NCI-H2196 treated with DMSO at 0.1 percent for 48 hours (cell line): ENCODE results near the gene TIMP2.
"Not testable (repeated sequence)": the region's sequence is repeated elsewhere in the genome, so short reads cannot be mapped to it uniquely, and the experiment has no call there.

Source experiments
- DNase-seq: peaks from one replicate; lab custom pipeline; 2025; ENCODE audit not compliant: unreplicated experiment; lab: John Stamatoyannopoulos, UW

The TIMP2 gene

DNA sequence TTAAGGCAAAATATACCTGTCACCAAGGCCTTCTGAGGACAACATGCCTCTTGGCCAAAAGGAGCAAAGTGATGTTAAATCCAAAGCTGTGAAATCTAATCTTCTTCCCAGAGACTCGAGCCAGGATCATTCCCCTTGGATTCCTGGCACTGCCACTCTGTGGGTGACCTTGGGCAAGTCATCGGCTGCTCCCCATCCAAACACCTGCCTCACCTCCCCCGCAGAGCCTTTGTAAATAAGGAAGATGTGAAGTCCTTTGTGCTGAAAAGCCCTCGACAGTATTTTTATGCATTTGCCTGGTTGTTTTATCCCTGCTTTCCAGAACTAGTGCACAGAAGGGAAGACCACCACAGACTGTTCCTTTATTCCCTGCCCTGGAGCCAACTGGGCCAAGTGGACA lies 16.8 kb downstream of the TIMP2 start:
- peak; percentile 37 for DNase-seq

DNA sequence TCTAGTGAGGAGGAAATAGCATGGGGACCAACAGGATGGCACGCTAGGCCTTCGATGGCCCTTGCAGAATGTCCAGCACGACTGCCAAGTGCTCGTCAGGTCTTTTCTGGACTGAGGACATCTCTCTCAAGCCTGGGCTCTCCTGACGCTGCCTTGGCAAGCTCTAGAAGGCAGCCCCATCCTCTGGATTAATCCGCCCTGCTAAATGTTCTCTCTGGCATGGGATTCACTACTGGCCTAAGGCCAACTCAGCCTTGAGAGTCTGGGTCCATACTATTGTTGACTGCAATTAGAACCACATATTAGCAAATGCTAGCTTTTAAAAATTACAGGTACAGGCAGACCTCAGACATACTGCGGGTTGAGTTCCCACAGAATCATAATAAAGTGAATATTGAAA lies 19.6 kb downstream of the TIMP2 start:
- DNase-seq: no peak

DNA sequence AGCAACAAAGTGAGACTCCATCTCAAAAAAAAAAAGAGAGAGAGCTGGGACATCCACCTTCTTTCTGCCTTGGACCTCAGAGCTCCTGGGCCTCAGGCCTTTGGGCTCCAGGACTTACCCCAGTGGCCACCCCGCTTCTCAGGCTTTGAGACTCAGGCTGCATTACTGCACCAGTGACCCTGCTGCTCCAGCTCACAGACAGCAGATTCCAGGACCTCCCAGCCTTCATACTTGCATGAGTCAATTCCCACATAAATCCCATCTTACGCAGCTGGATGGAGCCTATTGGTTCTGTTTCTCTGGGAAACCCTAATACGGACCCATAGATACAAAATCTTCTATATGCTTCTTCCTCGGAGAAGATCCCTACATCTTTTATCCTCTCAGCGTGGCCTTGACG lies 20.1 kb downstream of the TIMP2 start:
- no peak for DNase-seq

DNA sequence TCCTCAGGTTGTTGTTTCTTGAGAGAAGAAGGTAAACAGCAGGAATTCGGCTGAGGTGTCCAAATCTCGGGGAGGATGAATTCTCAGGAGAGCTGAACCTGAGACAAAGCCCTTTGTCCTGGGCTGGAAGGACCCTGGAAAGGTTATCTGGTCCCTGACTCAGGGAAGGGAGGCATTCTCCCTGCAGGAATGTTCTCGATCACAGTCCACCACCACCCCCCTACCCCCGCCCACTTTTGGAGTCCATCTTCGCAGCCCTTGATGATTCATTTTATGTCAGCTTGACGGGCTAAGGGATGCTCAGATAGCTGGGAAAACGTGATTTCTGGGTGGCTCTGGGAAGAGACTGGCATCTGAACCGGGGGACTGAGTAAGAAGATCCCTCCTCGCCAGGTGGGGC lies 20.8 kb downstream of the TIMP2 start:
- DNase-seq: no peak

DNA sequence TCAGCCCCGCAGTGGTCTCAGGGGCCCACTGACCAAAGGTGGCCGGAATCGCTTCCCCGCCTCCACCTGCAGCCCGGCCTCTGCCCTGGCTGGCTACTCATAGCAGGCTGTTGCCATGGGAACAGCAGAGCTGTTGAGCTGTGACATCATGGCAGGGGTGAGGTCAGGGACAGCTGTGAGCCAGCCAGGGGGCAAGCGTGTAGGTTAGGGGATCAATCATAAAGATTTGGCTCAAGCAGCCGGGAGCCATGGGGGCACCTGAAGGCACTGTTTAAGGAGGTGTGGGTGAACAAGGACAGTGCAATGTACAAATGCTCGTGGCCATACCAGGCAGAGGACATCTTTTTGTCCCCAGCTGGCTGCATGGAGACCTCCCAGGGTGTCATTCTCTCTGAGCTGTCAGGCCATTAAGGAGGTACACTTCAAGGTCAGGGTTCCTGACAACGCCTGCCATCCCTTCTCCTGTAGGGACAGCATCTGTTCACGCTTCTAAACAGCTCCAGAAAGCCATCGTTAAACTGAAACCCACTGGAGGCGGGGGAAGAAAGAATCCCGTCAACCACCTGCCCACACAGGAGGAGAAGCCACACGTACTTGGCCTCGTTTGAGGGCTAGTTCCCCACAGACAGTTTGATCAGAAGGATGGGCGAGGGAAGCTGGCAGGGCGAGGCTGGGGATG lies 21.9 kb downstream of the TIMP2 start, which contains the start of gene CEP295NL:
Gene CEP295NL, minus strand, starts transcription at position 101 of the 679 bp plus-strand sequence. CDS start 1,373 bp downstream, outside the sequence.
- DNase-seq: peak; percentile 38

DNA sequence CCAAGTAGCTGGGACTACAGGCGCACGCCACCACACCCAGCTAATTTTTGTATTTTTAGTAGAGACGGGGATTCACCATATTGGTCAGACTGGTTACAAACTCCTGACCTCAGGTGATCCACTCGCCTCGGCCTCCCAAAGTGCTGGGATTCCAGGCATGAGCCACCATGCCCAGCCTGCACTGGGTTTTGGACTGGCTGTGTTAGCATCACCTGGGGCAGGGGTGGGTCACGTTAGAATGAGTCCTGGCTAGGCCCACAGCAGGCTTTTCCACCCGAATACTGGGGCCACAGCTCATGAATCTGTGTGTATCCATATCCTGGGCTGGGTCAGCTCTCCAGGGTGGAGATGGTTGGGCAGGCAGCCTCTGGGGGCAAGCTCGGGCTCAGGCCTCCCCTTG lies 23.0 kb downstream of the TIMP2 start:
- not testable (repeated sequence) for DNase-seq

DNA sequence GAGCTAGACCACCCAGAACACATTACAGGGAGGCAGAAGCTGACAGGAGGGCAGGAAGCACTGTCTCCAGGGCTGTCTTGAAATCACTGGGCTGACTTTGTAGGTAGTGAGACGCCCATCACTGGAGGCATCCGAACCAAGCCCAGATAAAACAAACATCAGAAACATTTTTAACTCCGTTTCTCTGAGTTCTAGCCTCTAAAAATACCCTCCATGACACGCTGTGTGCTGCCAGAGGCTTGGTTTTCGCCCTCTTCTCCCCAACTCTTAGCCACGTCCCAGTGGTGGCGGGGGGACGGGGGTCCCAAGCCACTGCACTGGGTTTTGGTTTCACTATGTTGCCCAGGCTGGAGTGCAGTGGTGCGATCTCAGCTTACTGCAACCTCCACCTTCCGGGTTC lies 23.4 kb downstream of the TIMP2 start:
- DNase-seq: no peak

DNA sequence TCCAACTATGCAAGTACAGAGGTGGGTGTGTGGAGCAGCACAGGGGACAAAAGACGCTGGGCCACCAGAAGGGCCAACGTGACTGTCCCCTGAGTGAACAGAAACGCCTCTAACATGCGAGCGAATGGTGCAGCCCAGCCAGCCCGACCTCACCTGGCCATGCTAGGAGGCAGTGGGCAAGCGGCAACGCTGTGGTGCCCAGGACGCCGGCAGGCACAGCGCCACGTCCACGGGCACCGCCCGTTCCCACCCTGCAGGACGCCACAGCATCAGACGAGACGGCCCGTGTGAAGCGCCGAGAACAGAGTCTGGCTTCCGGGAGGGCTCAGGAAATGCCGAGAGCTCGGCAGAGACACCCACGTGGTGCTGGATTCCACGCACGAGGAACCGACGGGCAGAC lies 24.4 kb downstream of the TIMP2 start:
- no peak for DNase-seq

DNA sequence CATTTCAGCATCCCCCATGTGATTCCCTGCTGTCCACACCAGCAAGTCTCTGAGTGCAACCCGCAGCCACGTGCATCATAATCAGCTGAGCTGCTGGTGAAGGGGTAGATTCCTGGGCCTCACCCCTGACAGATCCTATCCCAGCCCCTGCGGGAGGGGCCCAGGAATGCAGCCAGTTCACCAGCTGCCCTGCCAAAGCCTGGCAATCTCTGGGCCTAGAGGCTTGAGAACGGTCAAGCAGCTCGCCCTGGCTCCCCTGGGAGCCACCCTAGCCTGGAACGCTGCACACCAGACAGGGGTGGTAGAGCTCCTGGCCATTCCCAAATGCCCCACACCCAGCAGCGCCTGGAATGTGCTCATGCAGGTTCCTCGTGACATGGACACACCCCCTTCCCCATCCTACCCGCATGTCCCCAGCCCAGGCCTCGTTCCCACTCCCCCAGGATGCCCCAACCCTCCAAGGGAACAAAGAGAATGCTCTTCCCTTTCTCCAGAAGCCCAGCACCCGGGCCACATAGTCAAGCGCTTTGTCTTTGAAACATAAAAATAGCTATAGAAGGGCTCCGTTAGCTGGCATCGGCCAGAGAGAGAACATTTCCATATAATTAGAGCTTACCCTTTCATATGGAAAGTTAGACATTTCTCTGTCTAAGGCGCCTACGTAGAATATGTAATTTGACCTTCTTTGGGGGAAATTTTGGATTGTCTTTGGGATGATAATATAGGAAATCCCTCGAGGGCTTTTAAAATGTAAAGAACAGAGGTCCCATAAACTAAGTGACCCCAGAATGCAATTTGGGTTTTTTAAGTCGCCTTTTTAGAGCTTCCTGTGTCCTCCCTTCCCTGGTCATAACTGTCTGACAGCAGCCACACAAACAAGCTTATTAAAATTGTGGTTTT lies 25.6 kb downstream of the TIMP2 start:
- DNase-seq: no peak

DNA sequence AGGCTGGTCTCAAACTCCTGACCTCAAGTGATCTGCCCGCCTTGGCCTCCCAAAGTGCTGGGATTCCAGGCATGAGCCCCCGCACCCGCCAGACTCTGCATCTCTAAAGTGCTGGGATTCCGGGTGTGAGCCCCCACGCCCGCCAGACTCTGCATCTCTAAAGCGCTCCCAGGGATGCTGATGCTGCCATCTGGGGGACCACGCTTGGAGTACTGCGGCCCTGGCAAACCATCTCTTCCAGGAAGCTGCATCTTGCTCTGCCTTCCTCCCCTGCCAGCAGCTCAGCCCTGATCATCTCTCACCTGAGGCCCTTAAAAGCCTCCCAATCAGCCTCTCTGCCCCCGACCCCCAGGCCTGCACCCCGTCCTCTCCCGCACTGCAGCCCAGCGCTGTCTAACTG lies 26.2 kb downstream of the TIMP2 start:
- no peak for DNase-seq

DNA sequence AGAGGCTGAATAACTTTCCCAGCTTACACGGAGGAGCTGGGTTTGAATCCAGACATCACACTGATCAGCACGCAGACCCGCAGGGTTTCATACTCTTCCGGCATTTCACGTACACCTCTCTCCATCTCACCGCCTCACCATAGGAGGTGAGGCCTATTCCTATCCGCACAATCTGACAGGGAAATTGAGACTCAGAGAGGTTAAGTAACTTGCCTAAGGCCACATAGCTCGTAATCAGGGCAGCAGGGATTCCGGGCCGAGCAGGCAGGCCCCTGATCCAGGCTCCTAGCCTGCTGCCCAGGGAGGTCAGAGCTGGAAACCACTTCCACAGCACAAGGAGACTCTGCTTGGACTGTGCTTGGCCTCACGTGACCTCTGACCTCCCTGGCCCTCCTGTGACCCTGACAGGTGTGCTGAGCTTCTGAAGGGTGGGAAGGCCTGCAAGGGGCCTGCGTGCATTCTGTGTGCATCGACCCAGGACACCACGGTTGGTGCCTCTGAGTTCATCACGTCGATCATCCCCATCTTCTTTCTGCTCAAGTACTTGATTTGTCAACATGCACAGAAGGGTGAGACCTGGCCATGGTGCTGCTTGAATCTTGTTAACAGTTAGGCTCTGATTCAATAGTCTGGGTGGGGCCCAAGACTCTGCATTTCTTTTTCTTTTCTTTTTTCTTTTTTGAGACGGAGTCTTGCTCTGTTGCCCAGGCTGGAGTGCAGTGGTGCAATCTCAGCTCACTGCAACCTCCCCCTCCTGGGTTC lies 26.9 kb downstream of the TIMP2 start:
- no peak for DNase-seq

DNA sequence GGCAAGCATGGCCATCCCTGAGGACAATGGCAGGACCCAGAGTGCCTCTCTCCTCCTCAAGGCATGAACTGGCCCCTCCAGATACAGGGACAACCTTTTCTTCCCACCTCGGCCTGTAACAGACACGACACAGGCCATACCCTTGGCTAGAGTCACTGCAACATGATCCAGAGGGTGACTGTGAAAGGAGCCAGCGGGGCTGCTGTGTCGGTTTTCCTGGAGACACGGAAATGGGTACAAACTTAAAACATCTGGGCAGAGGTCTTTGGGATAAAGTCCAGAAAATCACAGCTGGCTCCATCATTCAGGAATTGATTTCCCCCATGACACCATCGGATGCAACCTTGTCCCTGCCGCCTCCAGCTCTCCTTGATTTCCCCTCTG lies 27.5 kb downstream of the TIMP2 start:
- DNase-seq: no peak

DNA sequence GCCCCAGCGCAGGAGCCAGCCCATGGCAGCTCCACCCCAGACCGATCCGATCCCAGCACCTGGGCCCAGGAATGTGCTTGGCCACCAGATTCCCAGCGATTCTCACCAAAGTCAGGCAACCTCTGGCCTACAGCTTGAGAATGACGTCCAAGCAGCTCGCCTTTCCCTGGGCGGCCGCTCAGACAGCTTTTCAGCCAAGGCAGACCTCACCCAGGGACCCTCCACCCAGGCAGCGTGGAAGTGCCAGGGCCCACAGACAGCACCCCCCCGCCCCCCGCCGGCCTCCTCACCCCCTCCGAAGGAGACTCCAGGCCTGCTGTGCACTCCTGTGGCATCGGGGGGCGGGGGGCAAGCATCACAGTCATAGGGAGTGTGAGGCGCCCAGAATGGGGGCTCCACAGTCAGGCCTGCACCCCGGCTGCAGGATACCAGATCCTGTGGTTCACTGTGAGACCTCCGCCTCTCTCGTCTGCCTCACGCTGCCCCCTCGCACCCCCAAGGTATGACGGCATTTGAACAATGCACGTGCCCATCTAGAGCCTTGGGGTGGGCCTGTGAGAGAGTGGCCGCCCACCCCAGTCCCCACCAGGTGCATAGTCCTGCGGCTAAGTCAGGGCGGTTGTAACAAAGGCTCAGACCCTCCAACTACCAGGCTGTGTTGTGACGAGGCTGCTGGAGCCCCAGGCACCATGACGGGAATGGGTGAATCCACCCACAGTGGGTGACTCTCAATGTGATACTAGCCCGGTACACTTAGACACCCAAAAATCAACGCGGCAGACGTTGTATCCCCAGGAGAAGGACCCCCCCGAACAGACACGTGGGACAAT lies 28.1 kb downstream of the TIMP2 start:
- no peak for DNase-seq

DNA sequence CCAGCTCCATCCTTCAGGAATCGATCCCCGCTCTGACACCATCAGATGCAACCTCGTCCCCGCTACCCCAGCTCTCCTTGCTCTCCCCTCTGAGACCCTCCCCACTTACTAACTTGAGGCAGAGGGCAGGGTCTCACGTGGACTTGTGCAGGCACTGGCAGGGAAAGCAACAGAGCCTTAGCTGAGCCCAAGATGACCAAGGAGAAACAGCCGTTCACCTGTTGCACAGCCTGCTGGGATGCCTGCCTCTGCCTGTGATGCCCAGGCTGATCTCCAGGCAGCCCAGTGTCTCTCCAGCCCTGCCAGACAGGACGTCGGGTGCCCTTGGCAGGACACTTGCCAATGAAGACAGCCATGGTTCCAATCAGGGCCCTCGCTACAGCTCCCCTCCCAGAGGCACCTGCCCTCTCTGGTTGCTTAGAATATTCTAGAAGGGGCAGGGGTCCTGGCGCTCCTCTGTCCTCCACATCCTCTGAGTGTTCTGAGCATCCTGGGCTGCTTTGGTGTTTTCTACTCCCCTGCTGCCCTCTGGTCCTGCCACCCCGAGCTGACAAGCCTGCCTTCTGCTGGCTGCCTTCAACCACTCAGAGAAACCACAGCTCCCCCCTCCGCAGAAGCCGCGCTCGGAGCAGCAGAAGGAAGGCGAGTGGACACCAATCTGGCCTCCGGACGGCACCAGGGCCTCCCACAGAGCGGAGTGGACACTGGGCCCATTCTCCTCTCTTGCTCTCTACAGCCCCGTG lies 28.9 kb downstream of the TIMP2 start:
- no peak for DNase-seq

DNA sequence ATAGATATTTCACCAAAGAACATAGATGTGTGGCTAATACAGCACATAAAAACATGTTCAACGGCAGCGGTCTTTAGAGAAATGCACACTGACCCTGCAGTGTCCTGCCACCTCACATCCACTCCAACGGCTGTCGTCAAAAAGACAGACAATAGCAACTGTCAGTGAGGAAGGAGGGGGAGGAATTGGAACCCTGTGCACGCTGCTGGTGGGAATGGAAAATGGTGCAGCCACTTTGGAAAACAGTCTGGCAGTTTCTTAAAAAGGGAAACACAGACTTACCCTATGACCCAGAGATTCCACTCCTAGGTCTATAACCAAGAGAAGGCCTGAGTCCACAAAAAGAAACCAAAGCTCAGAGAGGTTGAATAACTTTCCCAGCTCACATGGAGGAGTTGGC lies 29.9 kb downstream of the TIMP2 start:
- no peak for DNase-seq

DNA sequence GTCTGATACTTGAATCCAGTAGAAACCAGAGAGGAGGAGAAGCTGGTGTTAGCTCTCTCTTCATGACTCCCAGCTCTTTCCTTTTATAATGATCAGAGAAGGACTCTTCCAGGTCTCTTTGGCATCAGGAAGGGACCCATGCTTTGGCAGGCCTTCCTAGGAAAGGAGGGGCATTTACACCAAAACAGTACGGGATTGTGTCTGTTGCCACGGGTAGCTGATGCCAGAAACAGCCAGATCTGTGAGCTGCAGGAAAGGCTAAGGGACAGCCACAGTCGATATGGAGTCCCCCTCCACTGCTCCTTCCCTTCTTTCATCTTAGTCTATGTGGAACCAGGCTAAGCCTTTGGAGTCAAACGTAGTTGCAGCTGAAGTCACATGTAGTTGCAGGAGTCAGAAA lies 31.5 kb downstream of the TIMP2 start:
- DNase-seq: no peak

DNA sequence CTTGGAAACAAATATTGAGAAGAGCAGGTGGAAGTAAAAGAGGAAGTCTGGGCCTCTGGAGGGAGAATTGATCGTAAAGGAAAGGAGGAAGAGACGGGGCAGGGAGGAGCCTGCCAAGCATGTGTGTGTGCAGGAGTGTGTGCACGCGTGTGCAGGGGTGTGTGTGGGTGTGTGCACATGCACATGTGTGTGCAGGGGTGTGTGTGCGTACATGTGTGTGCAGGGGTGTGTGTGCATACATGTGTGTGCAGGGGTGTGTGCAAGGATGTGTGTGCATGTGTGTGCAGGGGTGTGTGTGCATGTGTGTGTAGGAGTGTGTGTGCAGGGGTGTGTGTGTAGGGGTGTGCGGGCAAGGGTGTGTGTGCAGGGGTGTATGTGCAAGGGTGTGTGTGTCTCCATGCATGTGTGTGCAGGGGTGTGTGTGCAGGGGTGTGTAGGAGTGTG lies 32.2 kb downstream of the TIMP2 start:
- no peak for DNase-seq

DNA sequence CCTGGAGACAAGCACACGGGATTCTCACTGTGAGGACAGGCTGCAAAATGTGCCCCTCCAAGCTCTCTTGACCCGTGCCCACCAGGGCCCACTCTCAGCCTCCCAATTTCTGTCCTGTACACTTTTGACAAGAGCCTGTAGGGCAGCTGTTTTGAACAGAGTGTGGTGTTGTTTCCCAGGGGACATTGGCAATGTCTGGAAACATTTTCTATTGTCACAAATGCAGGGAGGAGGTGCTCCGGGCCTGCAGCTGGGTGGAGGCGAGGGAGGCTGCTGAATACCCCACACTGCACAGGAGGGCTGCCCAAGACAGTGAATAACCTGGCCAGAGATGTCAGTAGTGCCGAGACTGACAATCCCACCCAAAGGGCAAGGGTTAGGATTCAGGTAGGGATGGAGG lies 32.7 kb downstream of the TIMP2 start:
- no peak for DNase-seq

DNA sequence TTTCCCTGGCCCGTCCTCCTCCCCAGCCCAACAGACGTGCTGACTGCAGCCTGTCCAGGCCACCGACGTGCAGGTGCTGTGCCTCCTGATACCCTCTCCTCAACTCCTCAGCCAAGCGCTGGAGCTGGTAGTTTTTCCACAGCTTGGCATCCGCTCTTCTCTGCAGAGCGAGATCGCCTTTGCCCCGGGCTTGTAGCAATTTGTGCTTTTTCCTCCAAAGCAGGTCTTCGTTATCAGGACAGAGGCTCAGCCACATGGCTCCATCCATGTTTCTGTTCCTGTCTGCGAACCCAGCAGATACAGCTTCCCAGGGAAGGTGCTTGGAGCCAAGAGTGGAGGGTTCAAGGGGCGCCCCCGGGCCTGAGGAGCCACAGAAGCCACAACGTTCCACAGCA lies 33.1 kb downstream of the TIMP2 start:
- no peak for DNase-seq

DNA sequence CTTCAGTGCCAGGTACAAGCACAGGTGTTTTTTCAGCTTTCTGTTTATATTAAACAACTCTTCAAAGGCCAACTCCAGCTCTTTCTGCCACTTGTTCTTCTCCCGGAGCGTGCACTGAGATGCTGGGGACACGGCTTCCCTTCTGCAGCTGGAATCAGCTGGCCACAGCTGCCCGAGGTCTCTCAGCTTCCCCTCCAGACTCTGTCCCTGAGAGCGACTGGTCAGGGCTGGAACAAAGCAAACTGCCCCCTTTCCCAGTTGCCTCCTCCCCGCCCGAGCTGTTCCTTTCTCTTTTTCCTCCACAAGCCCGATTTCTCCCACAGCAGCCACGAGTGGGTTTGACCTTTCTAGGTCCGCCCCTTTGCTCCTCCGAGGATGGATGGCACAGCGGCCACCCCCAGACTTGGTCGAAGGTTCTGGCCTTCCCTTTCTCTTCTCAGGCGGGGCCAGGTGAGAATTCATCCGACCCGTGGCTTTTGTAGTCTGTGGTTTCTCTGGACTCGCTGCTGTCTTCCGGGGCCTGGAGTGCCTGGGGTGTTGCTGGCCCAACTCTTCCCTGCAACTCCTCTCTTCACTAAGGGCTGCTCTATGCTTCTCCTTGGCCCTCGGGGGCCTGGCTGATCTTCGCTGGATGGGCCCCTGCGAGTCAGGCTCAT lies 33.7 kb downstream of the TIMP2 start:
- DNase-seq: no peak
